ENCODE data around the gene KCNH4. TPM values are rescaled to one million over a fixed set of nuclear protein-coding genes. Genes with fewer than 3 reads are reported as not detected.
A peak's percentile ranks its signal among the peaks of the same experiment; 100 is the strongest.

Gene KCNH4
- total and polyA plus RNA-seq, 7 donors: 0.01 to 0.17 (median 0.08) TPM; not detected in 2

DNA sequence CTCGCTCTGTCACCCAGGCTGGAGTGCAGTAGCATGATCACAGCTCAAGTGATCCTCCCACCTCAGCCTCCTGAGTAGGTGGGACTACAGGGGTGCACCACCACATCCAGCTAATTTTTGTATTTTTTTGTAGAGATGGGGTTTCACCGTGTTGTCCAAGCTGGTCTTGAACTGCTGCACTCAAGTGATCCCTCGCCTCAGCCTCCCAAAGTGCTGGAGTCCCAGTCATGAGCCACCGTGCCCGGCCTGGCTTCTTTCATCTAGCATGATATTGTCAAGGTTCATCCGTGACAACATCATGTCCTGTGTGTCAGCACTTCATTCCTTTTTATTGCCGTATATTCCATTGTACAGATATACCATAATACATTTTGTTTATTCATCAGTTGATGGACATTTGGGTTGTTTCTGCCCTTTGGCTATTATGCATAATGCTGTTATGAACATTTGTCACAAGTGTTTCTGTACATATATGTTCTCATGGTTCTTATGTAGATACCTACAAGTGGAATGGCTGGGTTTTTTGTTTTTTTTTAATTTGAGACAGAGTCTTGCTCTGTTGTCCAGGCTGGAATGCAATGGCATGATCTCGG, 16.7 kb upstream of the KCNH4 start:
- Histone ChIP-seq H3K4me3 (no peak overlapping the region), H3K36me3 (ENCODE audit: insufficient read depth in 1 of 2, low read depth in 1 of 2) (peaks cover 0 to 34% of the 10 kb centered on the region in 2 donors)
- WGBS, 3 donors: 92 to 93% (median 92%) methylated on average over 8 of the region's 8 CpGs

DNA sequence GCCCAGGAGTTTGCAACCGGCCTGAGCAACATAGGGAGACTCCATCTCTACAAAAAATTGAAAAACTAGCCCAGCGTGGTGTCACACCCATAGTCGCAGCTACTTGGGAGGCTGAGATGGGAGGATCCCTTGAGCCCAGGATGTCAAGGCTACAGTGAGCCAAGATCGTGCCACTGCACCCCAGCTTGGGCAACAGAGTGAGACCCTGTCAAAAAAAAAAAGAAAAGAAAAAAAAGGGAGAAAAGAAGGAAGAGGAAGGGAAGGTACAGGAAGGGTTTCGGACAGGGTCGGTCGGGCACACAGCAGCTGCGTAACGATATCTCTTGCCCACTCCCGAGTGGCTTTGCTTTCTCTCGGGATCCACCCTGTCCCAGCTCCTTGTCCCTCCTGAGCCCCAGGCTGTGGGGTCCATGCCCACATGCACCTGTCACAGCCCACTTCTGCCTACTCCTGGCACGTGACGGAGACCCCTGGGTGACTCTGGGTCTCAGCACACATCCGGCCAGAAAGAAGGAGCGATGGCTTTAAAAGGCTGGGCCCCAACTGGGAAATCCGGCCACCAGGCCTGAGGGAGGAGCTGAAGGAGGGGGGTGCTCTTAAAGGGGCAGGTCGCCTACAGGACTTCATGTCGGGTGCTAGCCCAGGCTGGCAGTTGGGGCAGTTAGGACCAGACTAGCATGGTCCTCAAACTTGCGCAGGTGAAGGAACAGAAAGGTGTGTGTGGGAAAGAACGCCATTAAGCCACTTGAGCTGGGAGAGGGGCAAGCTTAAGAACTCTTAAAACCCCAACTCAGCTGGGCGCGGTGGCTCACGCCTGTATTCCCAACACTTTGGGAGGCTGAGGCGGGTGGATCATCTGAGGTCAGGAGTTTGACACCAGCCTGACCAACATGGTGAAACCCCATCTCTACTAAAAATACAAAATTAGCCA, 13.3 kb upstream of the KCNH4 start, which contains the start of gene GHDC:
GHDC (minus strand) TSS at position 526 of the 931 bp plus-strand sequence. CDS start 913 bp downstream, outside the sequence.
- Histone ChIP-seq H3K27me3 (ENCODE audit: insufficient read depth in 3 of 3, low read length in 2 of 3) (no peaks in the 10 kb centered on the region), H3K4me1 (peaks cover 12% of the 10 kb centered on the region), H3K36me3 (ENCODE audit: insufficient read depth in 1 of 2, low read depth in 1 of 2) (peaks cover 0 to 6% of the 10 kb centered on the region in 2 donors), H3K9me3 (no peaks in the 10 kb centered on the region), H3K27ac (peak within 1 kb of the TSS; percentile 81), H3K4me3 (peak within 1 kb of the TSS; percentile 68)
- TF ChIP-seq, protein P1, sequence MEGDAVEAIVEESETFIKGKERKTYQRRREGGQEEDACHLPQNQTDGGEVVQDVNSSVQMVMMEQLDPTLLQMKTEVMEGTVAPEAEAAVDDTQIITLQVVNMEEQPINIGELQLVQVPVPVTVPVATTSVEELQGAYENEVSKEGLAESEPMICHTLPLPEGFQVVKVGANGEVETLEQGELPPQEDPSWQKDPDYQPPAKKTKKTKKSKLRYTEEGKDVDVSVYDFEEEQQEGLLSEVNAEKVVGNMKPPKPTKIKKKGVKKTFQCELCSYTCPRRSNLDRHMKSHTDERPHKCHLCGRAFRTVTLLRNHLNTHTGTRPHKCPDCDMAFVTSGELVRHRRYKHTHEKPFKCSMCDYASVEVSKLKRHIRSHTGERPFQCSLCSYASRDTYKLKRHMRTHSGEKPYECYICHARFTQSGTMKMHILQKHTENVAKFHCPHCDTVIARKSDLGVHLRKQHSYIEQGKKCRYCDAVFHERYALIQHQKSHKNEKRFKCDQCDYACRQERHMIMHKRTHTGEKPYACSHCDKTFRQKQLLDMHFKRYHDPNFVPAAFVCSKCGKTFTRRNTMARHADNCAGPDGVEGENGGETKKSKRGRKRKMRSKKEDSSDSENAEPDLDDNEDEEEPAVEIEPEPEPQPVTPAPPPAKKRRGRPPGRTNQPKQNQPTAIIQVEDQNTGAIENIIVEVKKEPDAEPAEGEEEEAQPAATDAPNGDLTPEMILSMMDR (IDR thresholded peaks at IDR 0.05): no peak
- intact Hi-C loops (cut with DNase I): no loop called here
- DNase-seq: peak; percentile 83 to 92
- ATAC-seq: peak; percentile 92 to 98 (median 96)
- WGBS, 3 donors: 16 to 20% (median 16%) methylated on average over 24 of the region's 24 CpGs

More for the DNA sequence above, 16.7 kb upstream of the KCNH4 start:
- DNase-seq (no peak), ATAC-seq (no peak)
- Histone ChIP-seq H3K27ac (no peak overlapping the region), H3K27me3 (ENCODE audit: insufficient read depth in 3 of 3, low read length in 2 of 3) (no peaks in the 10 kb centered on the region), H3K9me3 (no peaks in the 10 kb centered on the region), H3K4me1 (peaks cover 10% of the 10 kb centered on the region)
- TF ChIP-seq, protein P1 (IDR thresholded peaks at IDR 0.05): no peak
- intact Hi-C loops (cut with DNase I): no loop called here

DNA sequence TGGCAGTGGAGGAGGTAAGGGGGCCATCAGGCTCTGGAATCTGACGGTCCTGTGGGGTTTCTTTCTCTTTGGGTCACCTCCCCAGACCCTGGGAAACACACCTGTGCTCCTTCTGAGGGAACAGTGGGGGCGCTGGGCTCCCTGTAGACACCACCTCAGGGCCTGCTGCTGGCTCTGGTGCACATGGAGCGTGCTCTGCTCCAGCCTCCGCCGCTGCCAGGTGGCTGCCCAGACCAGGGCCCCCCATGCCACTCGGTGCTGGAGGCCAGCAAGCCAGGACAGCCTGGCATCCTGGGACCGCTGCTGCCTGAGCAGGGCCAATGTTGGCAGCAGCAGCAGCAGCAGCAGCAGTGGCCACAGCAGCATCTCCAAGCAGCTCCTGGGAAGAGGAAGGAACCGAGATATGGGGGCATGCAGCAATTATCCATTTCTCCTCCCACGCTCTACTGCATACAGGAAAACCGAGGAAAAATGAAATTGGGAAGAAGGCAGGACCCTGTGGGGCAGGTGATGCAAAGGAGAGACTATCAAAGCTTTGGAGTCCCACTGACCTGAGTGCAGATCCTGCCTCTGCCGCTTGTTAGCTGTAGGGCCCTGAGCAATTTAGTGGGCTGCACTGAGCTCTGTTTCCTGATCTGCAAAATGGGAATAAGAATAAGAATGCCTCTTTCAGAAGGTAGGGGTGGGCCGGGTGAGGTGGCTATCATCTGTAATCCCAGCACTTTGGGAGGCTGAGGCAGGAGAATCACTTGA, 12.4 kb upstream of the KCNH4 start:
- H3K27me3 ChIP-seq (ENCODE audit: insufficient read depth in 3 of 3, low read length in 2 of 3): no peaks in the 10 kb centered on the region
- H3K4me3 ChIP-seq: peak overlapping the region; percentile 68
- peaks cover 0 to 6% of the 10 kb centered on the region in 2 donors for H3K36me3 ChIP-seq (ENCODE audit: insufficient read depth in 1 of 2, low read depth in 1 of 2)
- intact Hi-C loops (cut with DNase I): no loop called here
- peaks cover 12% of the 10 kb centered on the region for H3K4me1 ChIP-seq
- peak overlapping the region; percentile 81 for H3K27ac ChIP-seq
- WGBS, 3 donors: 39 to 58% (median 49%) methylated on average over 12 of the region's 12 CpGs
- DNase-seq: no peak
- TF ChIP-seq, protein P1 (IDR thresholded peaks at IDR 0.05): no peak
- H3K9me3 ChIP-seq: no peaks in the 10 kb centered on the region
- peak in 1 of 4 donors; percentile 8 for ATAC-seq

DNA sequence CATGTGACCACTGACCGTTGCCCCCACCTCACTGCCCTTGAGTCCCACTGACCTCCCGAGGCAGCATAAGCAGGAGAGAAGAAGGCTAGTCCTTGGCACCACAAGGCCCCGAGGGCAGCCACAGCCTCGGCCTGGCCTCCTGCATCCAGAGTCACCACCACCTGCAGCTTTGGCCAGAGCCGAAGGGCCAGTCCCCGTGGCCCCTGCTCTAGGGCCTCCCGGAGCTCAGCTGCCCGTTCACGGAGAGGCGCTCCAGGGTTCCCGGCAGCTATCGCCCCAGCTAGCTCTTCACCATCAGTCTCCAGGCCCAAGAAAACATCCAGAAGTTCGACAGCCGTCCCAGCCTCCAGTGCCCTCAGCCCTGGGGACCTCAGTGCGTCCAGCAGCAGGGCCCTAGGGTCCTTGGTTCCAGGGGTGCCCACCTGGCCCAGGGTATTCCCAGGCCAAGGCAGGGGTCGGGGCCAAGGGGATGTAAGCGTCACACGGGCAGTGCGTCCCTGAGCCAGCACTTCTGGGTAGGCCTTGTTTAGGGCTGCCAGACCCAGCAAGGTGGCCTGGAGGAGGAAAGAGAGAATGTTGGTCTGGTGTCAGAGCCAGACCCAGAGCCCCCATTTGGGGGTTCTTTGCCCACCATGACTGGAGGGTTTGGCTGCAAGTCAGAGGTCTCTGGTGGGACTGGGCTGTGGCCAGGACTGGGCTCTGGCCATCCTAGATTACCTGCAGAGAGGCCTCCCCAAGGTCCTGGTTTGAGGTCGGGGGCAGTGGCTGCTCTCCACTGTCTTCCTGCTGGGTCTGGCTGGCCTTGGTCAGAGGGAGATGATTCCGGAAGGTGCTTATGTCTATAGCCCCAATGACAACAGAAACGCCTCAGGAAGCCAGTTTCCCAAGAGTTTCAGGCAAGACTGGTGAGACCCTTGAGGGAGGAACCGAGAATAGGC, 11.5 kb upstream of the KCNH4 start:
- peaks cover 12% of the 10 kb centered on the region for H3K4me1 ChIP-seq
- DNase-seq (no peak), ATAC-seq (no peak)
- intact Hi-C loops (cut with DNase I): no loop called here
- no peak overlapping the region for H3K27ac ChIP-seq
- H3K4me3 ChIP-seq: no peak overlapping the region
- peaks cover 0 to 6% of the 10 kb centered on the region in 2 donors for H3K36me3 ChIP-seq (ENCODE audit: insufficient read depth in 1 of 2, low read depth in 1 of 2)
- H3K27me3 ChIP-seq (ENCODE audit: insufficient read depth in 3 of 3, low read length in 2 of 3): no peaks in the 10 kb centered on the region
- TF ChIP-seq, protein P1 (IDR thresholded peaks at IDR 0.05): no peak
- H3K9me3 ChIP-seq: no peaks in the 10 kb centered on the region
- 86 to 89% (median 89%) methylated on average over 17 to 23 of the region's 23 CpGs for WGBS, 3 donors
